Parathyroid adenoma (tissue), 2 donors: Measurements from ENCODE around the gene LAPTM5.

Experiments used
- H2AFZ ChIP-seq: fragments of 300-600 bp; sonication (generic); one replicate; pipeline ENCODE4 v1.7.0; 2017; ENCODE audit warnings: antibody characterized with exemption, mild to moderate bottlenecking
- H3K27ac ChIP-seq: fragments of 300-600 bp; sonication (generic); one replicate; pipeline ENCODE4 v1.7.0; 2017
- H3K27me3 ChIP-seq: fragments of 300-600 bp; sonication (generic); one replicate; pipeline ENCODE4 v1.7.0; 2017; ENCODE audit warnings: low read length; ENCODE audit not compliant: control insufficient read depth, insufficient read depth
- H3K36me3 ChIP-seq: fragments of 300-600 bp; sonication (generic); one replicate; pipeline ENCODE4 v1.7.0; 2017; ENCODE audit warnings: low read length; ENCODE audit not compliant: control insufficient read depth, insufficient read depth
- H3K4me1 ChIP-seq: fragments of 300-600 bp; sonication (generic); one replicate; pipeline ENCODE4 v1.7.0; 2017; ENCODE audit warnings: control low read depth
- H3K4me2 ChIP-seq: fragments of 300-600 bp; sonication (generic); one replicate; pipeline ENCODE4 v1.7.0; 2017; ENCODE audit warnings: low read length
- H3K4me3 ChIP-seq: fragments of 300-600 bp; sonication (generic); one replicate; pipeline ENCODE4 v1.7.0; 2017; ENCODE audit warnings: low read depth, low read length
- H3K79me2 ChIP-seq: fragments of 300-600 bp; sonication (generic); one replicate; pipeline ENCODE4 v1.7.0; 2017; ENCODE audit warnings: control low read depth
- H3K9ac ChIP-seq: fragments of 300-600 bp; sonication (generic); one replicate; pipeline ENCODE4 v1.7.0; 2017; ENCODE audit warnings: mild to moderate bottlenecking
- H3K9me3 ChIP-seq: fragments of 300-600 bp; sonication (generic); one replicate; pipeline ENCODE4 v1.7.0; 2017; ENCODE audit warnings: low read length; ENCODE audit not compliant: control insufficient read depth
- TF ChIP-seq, protein P1 (sequence below): fragments of 300-600 bp; sonication (generic); IDR thresholded peaks from one replicate; pipeline ENCODE4 v1.7.0; 2017; ENCODE audit warnings: antibody characterized with exemption, mild to moderate bottlenecking
- donor health status: primary hyperparathyroidism.

LAPTM5 gene

DNA sequence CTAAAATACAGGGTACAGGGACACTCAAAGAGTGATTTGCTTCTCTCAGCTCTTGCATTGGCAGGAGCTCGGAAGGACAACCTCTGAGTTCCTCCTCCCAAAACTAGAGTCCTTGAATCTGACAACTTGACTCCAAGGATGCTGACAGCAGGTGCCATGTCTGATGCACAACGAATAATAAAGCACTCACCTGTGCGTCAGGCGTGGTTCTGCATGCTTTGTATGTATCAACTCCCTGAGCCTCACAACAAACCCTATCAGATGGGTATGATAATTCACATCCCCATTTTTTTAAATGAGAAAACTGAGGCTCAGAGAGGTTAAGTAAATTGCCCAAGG is 1.4 kb downstream of the LAPTM5 start:
- no peaks in the 10 kb centered on the region for H3K4me1 ChIP-seq
- H3K9ac ChIP-seq = no peak overlapping the region
- H3K4me2 ChIP-seq = no peak overlapping the region

DNA sequence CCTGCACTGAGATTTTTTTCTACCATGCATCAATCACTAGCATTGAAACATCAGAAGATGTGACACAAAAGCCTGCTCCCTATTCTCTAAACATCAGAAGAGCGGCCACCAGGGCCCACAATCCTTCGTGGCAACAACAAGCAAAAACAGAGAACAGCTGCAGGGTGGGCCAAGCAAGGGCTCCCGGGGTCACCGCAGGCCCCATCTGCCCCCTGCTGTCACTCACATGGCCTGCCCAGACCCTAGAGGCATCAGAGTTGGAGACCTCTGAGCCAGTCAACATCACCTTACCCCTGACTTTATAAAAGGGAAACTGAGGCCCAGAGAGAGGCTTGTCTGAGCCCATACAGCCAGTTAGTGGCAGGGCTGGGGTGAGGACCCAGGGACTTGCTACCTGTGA is 1.8 kb downstream of the LAPTM5 start:
- Histone ChIP-seq H3K27ac (no peak overlapping the region), H3K4me3 (no peak overlapping the region)

More for the DNA sequence above, 1.4 kb downstream of the LAPTM5 start:
- Histone ChIP-seq H3K4me3 (no peak overlapping the region), H3K27ac (no peak overlapping the region), H2AFZ (no peak overlapping the region), H3K36me3 (no peaks in the 10 kb centered on the region), H3K9me3 (no peaks in the 10 kb centered on the region), H3K79me2 (no peaks in the 10 kb centered on the region), H3K27me3 (no peaks in the 10 kb centered on the region)
- TF ChIP-seq, protein P1, sequence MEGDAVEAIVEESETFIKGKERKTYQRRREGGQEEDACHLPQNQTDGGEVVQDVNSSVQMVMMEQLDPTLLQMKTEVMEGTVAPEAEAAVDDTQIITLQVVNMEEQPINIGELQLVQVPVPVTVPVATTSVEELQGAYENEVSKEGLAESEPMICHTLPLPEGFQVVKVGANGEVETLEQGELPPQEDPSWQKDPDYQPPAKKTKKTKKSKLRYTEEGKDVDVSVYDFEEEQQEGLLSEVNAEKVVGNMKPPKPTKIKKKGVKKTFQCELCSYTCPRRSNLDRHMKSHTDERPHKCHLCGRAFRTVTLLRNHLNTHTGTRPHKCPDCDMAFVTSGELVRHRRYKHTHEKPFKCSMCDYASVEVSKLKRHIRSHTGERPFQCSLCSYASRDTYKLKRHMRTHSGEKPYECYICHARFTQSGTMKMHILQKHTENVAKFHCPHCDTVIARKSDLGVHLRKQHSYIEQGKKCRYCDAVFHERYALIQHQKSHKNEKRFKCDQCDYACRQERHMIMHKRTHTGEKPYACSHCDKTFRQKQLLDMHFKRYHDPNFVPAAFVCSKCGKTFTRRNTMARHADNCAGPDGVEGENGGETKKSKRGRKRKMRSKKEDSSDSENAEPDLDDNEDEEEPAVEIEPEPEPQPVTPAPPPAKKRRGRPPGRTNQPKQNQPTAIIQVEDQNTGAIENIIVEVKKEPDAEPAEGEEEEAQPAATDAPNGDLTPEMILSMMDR = no peak

DNA sequence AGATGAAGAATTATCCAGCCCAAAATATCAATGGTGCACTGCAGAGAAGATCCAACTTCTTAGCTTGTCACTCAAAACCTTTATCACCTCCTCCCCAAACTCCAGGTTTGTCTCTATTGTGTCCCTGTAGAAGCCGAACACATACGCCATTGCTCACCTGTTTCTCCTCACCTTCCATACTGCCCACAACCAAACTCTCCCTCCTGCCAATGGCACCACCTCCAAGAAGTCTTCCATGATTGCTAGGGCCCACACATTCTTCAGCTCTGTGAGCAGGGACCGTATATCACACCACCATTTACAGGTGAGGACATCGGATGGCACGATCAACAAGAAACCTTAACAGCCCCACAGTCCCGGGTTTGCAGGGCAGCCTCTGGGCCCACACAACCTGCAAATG is 2.2 kb downstream of the LAPTM5 start:
- H3K27me3 ChIP-seq = no peaks in the 10 kb centered on the region
- H3K27ac ChIP-seq = no peak overlapping the region
- no peaks in the 10 kb centered on the region for H3K9me3 ChIP-seq
- no peak overlapping the region for H2AFZ ChIP-seq
- H3K4me1 ChIP-seq = no peaks in the 10 kb centered on the region
- TF ChIP-seq, protein P1 = no peak
- no peaks in the 10 kb centered on the region for H3K79me2 ChIP-seq
- no peak overlapping the region for H3K4me3 ChIP-seq
- no peak overlapping the region for H3K4me2 ChIP-seq
- no peak overlapping the region for H3K9ac ChIP-seq
- no peaks in the 10 kb centered on the region for H3K36me3 ChIP-seq

More for the DNA sequence above, 1.8 kb downstream of the LAPTM5 start:
- Histone ChIP-seq H3K27me3 (no peaks in the 10 kb centered on the region), H3K4me1 (no peaks in the 10 kb centered on the region), H2AFZ (no peak overlapping the region), H3K79me2 (no peaks in the 10 kb centered on the region), H3K9me3 (no peaks in the 10 kb centered on the region), H3K36me3 (no peaks in the 10 kb centered on the region), H3K4me2 (no peak overlapping the region), H3K9ac (no peak overlapping the region)
- TF ChIP-seq, protein P1 = no peak

DNA sequence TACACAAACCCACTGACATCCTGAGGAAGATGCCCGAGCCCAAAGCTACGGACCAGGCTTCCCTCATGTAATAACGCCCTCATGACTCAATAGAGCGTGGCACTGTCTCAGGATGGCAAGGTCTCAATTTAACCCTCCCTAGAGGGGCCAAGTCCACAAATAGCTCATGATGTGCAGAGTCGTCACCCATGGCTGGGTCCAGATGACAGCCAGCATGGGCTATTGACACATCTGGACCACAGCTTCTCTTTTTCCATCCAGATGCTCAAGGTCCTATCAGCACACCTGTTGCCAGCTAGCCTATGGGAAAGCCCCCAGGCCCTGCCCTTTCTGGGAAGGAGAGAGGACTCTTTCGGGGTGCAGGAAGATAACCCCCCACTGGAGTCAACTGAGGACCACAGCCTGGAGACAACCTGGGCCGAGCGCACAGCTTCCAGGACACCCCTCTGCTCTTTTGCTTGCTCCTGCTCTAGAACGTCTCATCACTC is 2.8 kb downstream of the LAPTM5 start:
- Histone ChIP-seq H3K4me3 (no peak overlapping the region), H3K9ac (no peak overlapping the region)

DNA sequence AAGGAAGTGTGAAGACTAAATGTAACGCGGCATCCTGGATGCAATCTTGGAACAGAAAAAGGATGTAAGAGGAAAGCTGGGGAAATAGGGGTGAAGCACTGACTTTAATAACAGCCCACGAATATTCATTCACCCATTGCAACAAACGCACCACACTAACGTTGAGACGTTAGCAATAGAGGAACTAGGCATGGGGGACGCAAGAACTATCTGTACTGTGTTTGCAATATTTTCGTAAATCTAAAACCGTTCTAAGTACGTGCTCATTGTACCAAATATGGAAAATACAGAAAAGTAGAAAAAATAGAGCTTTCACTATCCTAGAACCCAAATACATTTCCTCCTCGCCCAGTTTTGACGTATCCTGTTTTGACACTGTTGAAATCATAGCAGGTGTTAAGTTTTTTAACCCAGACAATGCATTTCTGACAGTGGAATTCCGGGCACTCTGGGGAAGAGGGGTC is 3.9 kb downstream of the LAPTM5 start:
- Histone ChIP-seq H3K27me3 (no peaks in the 10 kb centered on the region), H3K9ac (no peak overlapping the region), H3K4me3 (no peak overlapping the region), H3K27ac (no peak overlapping the region), H3K79me2 (no peaks in the 10 kb centered on the region), H3K9me3 (no peaks in the 10 kb centered on the region), H3K4me2 (no peak overlapping the region), H2AFZ (no peak overlapping the region), H3K4me1 (no peaks in the 10 kb centered on the region), H3K36me3 (no peaks in the 10 kb centered on the region)
- TF ChIP-seq, protein P1 = no peak

More for the DNA sequence above, 2.8 kb downstream of the LAPTM5 start:
- Histone ChIP-seq H3K36me3 (no peaks in the 10 kb centered on the region), H3K27ac (no peak overlapping the region), H3K4me2 (no peak overlapping the region), H3K4me1 (no peaks in the 10 kb centered on the region), H2AFZ (no peak overlapping the region), H3K79me2 (no peaks in the 10 kb centered on the region), H3K9me3 (no peaks in the 10 kb centered on the region), H3K27me3 (no peaks in the 10 kb centered on the region)
- TF ChIP-seq, protein P1 = no peak
